Neural cell (in vitro differentiated cells): Measurements from ENCODE around the gene IGSF9B. TPM values are rescaled to one million over a fixed set of nuclear protein-coding genes. Genes with fewer than 3 reads are reported as not detected.

ENCODE experiments used
- H2AFZ ChIP-seq: fragments of 200-600, 300-800 bp; sonication (generic), shearing (Covaris generic); 2 replicates; pipeline ENCODE4 v1.6.0; 2014; ENCODE audit warnings: low read depth, mild to moderate bottlenecking, antibody characterized with exemption, low read length, moderate library complexity
- H3F3A ChIP-seq: fragments of 200-600 bp; shearing (Covaris generic); 2 replicates; pipeline ENCODE4 v1.6.1; 2016; ENCODE audit warnings: mild to moderate bottlenecking, moderate library complexity, mixed read lengths, antibody characterized with exemption, low read length; ENCODE audit not compliant: insufficient read depth, poor library complexity, severe bottlenecking
- H3K27ac ChIP-seq: fragments of 200-600, 300-800 bp; sonication (generic), shearing (Covaris generic); 2 replicates; pipeline ENCODE4 v1.5.1; 2014; ENCODE audit warnings: mild to moderate bottlenecking, low read length, moderate library complexity
- H3K27me3 ChIP-seq: fragments of 300-800, 200-600 bp; sonication (generic), shearing (Covaris generic); 2 replicates; pipeline ENCODE4 v1.6.0; 2014; ENCODE audit warnings: mild to moderate bottlenecking, low read depth, low read length, moderate library complexity; ENCODE audit not compliant: insufficient read depth
- H3K36me3 ChIP-seq: fragments of 300-800, 200-600 bp; sonication (generic), shearing (Covaris generic); 2 replicates; pipeline ENCODE4 v1.5.1; 2014; ENCODE audit warnings: mild to moderate bottlenecking, antibody characterized with exemption, low read length, moderate library complexity; ENCODE audit not compliant: insufficient read depth
- H3K4me2 ChIP-seq: fragments of 300-800, 200-600 bp; sonication (generic), shearing (Covaris generic); 2 replicates; pipeline ENCODE4 v1.6.0; 2014; ENCODE audit warnings: mild to moderate bottlenecking, low read length
- H3K4me3 ChIP-seq: fragments of 300-800, 200-600 bp; sonication (generic), shearing (Covaris generic); 2 replicates; pipeline ENCODE4 v1.5.1; 2014; ENCODE audit warnings: mild to moderate bottlenecking, low read length, moderate library complexity
- H3K79me2 ChIP-seq: fragments of 200-600 bp; shearing (Covaris generic); replicated peaks from 2 replicates; pipeline ENCODE4 v1.6.0; 2014; ENCODE audit warnings: mild to moderate bottlenecking, low read length, moderate library complexity; ENCODE audit not compliant: insufficient read depth
- H3K9ac ChIP-seq: fragments of 300-800, 200-600 bp; sonication (generic), shearing (Covaris generic); 2 replicates; pipeline ENCODE4 v1.6.1; 2016; ENCODE audit warnings: mild to moderate bottlenecking, low read length, mixed read lengths
- H3K9me2 ChIP-seq: fragments of 200-600 bp; shearing (Covaris generic); 2 replicates; pipeline ENCODE4 v1.6.1; 2016; ENCODE audit warnings: mild to moderate bottlenecking, low read length, mixed read lengths; ENCODE audit not compliant: insufficient read depth
- H3K9me3 ChIP-seq: fragments of 200-600, 300-800 bp; sonication (generic), shearing (Covaris generic); 2 replicates; pipeline ENCODE4 v1.6.1; 2016; ENCODE audit warnings: mild to moderate bottlenecking, mixed run types, low read length, moderate library complexity, mixed read lengths
- H4K20me1 ChIP-seq: fragments of 200-600 bp; shearing (Covaris generic); 2 replicates; pipeline ENCODE4 v1.6.1; 2016; ENCODE audit warnings: mild to moderate bottlenecking, mixed run types; ENCODE audit not compliant: insufficient read depth
- CTCF ChIP-seq: fragments of 450-650 bp; IDR thresholded peaks from 2 replicates; pipeline ENCODE4 v1.5.1; 2014; ENCODE audit warnings: antibody characterized with exemption, mild to moderate bottlenecking, moderate library complexity; ENCODE audit not compliant: poor library complexity, severe bottlenecking
- EP300 ChIP-seq: fragments of 450-650 bp; conservative IDR thresholded peaks from 2 replicates; pipeline ENCODE4 v1.6.1; 2014; ENCODE audit warnings: antibody characterized with exemption, mild to moderate bottlenecking, moderate library complexity; ENCODE audit not compliant: poor library complexity, severe bottlenecking
- EZH2 ChIP-seq: fragments of 200-600, 300-800 bp; shearing (Covaris generic), sonication (generic); IDR thresholded peaks from 2 replicates; pipeline ENCODE4 v1.6.1; 2014; ENCODE audit warnings: antibody characterized with exemption, low read length, borderline replicate concordance, mild to moderate bottlenecking; ENCODE audit not compliant: insufficient read depth, poor library complexity, severe bottlenecking
- MXI1 ChIP-seq: fragments of 450-650 bp; conservative IDR thresholded peaks from 2 replicates; pipeline ENCODE4 v1.6.1; 2014; ENCODE audit warnings: antibody characterized with exemption, mild to moderate bottlenecking; ENCODE audit not compliant: poor library complexity, severe bottlenecking
- POLR2AphosphoS5 ChIP-seq: IDR thresholded peaks from 2 replicates; pipeline ENCODE4 v1.6.1; 2012
- RAD21 ChIP-seq: fragments of 450-650 bp; conservative IDR thresholded peaks from 2 replicates; pipeline ENCODE4 v1.6.1; 2014; ENCODE audit warnings: antibody characterized with exemption, mild to moderate bottlenecking, moderate library complexity
- REST ChIP-seq: IDR thresholded peaks from 2 replicates; pipeline ENCODE4 v1.6.1; 2012; ENCODE audit warnings: borderline replicate concordance
- SMC3 ChIP-seq: fragments of 450-650 bp; conservative IDR thresholded peaks from 2 replicates; pipeline ENCODE4 v1.6.1; 2014; ENCODE audit warnings: antibody characterized with exemption, mild to moderate bottlenecking, moderate library complexity; ENCODE audit not compliant: poor library complexity
- TAF1 ChIP-seq: IDR thresholded peaks from 2 replicates; pipeline ENCODE4 v1.6.1; 2012; ENCODE audit warnings: low read depth
- polyA plus RNA-seq: library from polyadenylated mRNA; depleted of rRNA; stranded (reverse); fragments of >200 nt; gene quantifications from 2 replicates; pipeline ENCODE4 v1.2.3, GENCODE V29; 2014

The IGSF9B gene
- polyA plus RNA-seq, 1 donor from 2014 or later: 2.3 TPM

DNA sequence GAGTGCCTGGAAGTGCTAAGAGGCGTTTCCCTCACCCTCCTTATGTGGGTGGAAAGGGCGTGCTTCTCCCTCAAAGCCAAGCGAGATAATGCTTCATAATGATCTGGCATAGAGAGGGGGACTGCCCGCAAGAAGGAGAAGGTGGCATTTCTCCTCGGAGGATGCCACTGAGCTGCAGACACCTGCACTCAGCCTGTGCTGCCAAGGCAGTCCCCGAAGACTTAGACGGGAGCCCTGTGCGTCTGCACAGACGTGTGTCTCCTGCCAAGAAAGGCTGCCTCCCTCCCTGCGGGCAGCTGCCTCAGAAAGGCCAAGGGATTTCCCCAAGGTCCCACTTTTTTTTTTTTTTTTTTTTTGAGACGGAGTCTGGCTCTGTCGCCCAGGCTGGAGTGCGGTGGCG, 63.4 kb downstream of the IGSF9B start:
- no peaks in the 10 kb centered on the region for H3K27me3 ChIP-seq
- H3K9me3 ChIP-seq: no peaks in the 10 kb centered on the region
- no peaks in the 10 kb centered on the region for H4K20me1 ChIP-seq
- H3K36me3 ChIP-seq: no peaks in the 10 kb centered on the region
- no peak overlapping the region for H3K27ac ChIP-seq
- no peaks in the 10 kb centered on the region for H3K9me2 ChIP-seq
- no peaks in the 10 kb centered on the region for H3F3A ChIP-seq
- no peak overlapping the region for H3K4me3 ChIP-seq
- H3K4me2 ChIP-seq: no peak overlapping the region
- H2AFZ ChIP-seq: no peak overlapping the region
- no peak overlapping the region for H3K9ac ChIP-seq
- no peaks in the 10 kb centered on the region for H3K79me2 ChIP-seq
- no peak for TF ChIP-seq EZH2
- TF ChIP-seq TAF1: no peak
- TF ChIP-seq POLR2AphosphoS5: no peak
- TF ChIP-seq CTCF: no peak
- no peak for TF ChIP-seq RAD21
- no peak for TF ChIP-seq REST
- TF ChIP-seq EP300: no peak
- TF ChIP-seq MXI1: no peak
- no peak for TF ChIP-seq SMC3

- no peak overlapping the region for H3K27ac ChIP-seq
Measured at GRCh38 chr11:133892584-133893380, 64.0 kb downstream of the IGSF9B start.

More at GRCh38 chr11:133892584-133893380, 64.0 kb downstream of the IGSF9B start:
- Histone ChIP-seq H3K4me3 (no peak overlapping the region), H2AFZ (no peak overlapping the region), H4K20me1 (no peaks in the 10 kb centered on the region), H3K9me3 (no peaks in the 10 kb centered on the region), H3K9me2 (no peaks in the 10 kb centered on the region), H3K79me2 (no peaks in the 10 kb centered on the region), H3F3A (no peaks in the 10 kb centered on the region), H3K9ac (no peak overlapping the region), H3K4me2 (no peak overlapping the region), H3K27me3 (no peaks in the 10 kb centered on the region), H3K36me3 (no peaks in the 10 kb centered on the region)
- TF ChIP-seq RAD21 (no peak), CTCF (no peak), MXI1 (no peak), POLR2AphosphoS5 (no peak), SMC3 (no peak), REST (no peak), TAF1 (no peak), EP300 (no peak), EZH2 (no peak)
